ENCODE results near the gene RILPL1. TPM values are rescaled to one million over a fixed set of nuclear protein-coding genes. Genes with fewer than 3 reads are reported as not detected.

Gene RILPL1
- total RNA-seq, 1 experiment from 2014 or later, result 21.5 TPM

DNA sequence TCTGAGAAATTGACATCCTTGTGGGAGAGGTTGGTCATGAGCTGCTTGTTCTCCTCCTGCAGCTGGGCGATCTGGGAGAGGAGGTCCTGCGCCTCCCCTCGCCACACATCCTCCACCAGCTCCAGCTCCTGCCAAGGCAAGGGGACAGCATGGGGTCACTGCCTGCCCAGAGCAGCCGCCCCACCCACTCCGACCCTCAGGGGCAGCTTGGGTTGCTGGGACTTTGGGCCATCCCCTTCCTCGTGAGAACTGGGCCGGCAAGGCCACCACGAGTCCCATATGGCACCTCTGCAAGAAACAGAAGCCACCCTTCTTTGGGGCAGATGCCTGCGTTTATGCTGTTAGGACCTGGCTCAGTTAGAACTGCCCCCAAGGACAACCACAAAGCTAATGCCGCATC, 10.0 kb downstream of the RILPL1 start:
- DNase-seq (ENCODE audit: unreplicated experiment), result no peak
- BruUV-seq (replicated peaks), result no TSS peak
- Mint-ChIP-seq H3K4me1 (ENCODE audit: insufficient read depth, unreplicated experiment) (peaks cover 14% of the 10 kb centered on the region), H3K9me3 (ENCODE audit: unreplicated experiment) (no peaks in the 10 kb centered on the region), H3K4me3 (ENCODE audit: unreplicated experiment) (no peak overlapping the region), H3K36me3 (ENCODE audit: insufficient read depth, unreplicated experiment) (peaks cover 40% of the 10 kb centered on the region), H3K27ac (ENCODE audit: low read depth, unreplicated experiment) (no peak overlapping the region), H3K27me3 (ENCODE audit: insufficient read depth, unreplicated experiment) (no peaks in the 10 kb centered on the region)
- intact Hi-C loops (cut with micrococcal nuclease), result no loop called here
- POLR2A ChIA-PET, result interaction anchor here (1.4 kb wide), 1 partner anchor 9 kb away, joined by 4 read pairs; the partner anchor contains the start of gene RILPL1
- CTCF ChIA-PET, result no interaction called here
- TF ChIP-seq, protein P1, sequence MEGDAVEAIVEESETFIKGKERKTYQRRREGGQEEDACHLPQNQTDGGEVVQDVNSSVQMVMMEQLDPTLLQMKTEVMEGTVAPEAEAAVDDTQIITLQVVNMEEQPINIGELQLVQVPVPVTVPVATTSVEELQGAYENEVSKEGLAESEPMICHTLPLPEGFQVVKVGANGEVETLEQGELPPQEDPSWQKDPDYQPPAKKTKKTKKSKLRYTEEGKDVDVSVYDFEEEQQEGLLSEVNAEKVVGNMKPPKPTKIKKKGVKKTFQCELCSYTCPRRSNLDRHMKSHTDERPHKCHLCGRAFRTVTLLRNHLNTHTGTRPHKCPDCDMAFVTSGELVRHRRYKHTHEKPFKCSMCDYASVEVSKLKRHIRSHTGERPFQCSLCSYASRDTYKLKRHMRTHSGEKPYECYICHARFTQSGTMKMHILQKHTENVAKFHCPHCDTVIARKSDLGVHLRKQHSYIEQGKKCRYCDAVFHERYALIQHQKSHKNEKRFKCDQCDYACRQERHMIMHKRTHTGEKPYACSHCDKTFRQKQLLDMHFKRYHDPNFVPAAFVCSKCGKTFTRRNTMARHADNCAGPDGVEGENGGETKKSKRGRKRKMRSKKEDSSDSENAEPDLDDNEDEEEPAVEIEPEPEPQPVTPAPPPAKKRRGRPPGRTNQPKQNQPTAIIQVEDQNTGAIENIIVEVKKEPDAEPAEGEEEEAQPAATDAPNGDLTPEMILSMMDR (IDR thresholded peaks at IDR 0.05; ENCODE audit: unreplicated experiment), result no peak

DNA sequence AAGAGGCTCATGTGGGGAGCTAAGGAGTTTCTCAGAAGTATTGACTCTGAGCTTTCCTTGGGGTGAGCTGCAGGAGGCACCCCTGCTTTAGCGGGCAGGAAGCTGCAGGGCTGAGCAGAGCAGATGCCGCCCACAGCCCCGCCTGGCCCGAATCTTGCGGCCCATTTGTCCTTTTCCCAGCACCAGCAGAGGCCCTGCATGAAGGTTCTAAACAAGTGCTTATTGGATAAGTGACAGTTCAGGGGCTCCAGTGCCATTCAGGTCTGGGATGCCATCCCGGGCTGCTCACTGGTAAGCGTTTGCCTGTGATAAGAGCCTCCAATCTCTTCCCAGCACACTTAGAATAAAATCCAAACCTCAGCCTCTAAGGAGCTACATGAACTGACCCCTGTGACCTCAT, 11.4 kb downstream of the RILPL1 start:
- Mint-ChIP-seq H3K27me3 (ENCODE audit: insufficient read depth, unreplicated experiment) (no peaks in the 10 kb centered on the region), H3K4me3 (ENCODE audit: unreplicated experiment) (no peak overlapping the region), H3K36me3 (ENCODE audit: insufficient read depth, unreplicated experiment) (peaks cover 40% of the 10 kb centered on the region), H3K9me3 (ENCODE audit: unreplicated experiment) (no peaks in the 10 kb centered on the region), H3K4me1 (ENCODE audit: insufficient read depth, unreplicated experiment) (peaks cover 19% of the 10 kb centered on the region), H3K27ac (ENCODE audit: low read depth, unreplicated experiment) (no peak overlapping the region)
- ChIA-PET POLR2A (interaction anchor here (0.6 to 1.4 kb wide), 2 partner anchors 11 to 79 kb away, joined by 3 to 4 read pairs; partner anchors contain the start of gene RILPL1), CTCF (interaction anchor here (1.0 to 3.2 kb wide), 2 partner anchors 60 to 61 kb away, joined by 3 to 10 read pairs; partner anchors contain the start of gene TMED2)
- no peak for DNase-seq (ENCODE audit: unreplicated experiment)
- no TSS peak for BruUV-seq (replicated peaks)
- TF ChIP-seq, protein P1 (IDR thresholded peaks at IDR 0.05; ENCODE audit: unreplicated experiment), result no peak
- intact Hi-C loops (cut with micrococcal nuclease), result no loop called here

DNA sequence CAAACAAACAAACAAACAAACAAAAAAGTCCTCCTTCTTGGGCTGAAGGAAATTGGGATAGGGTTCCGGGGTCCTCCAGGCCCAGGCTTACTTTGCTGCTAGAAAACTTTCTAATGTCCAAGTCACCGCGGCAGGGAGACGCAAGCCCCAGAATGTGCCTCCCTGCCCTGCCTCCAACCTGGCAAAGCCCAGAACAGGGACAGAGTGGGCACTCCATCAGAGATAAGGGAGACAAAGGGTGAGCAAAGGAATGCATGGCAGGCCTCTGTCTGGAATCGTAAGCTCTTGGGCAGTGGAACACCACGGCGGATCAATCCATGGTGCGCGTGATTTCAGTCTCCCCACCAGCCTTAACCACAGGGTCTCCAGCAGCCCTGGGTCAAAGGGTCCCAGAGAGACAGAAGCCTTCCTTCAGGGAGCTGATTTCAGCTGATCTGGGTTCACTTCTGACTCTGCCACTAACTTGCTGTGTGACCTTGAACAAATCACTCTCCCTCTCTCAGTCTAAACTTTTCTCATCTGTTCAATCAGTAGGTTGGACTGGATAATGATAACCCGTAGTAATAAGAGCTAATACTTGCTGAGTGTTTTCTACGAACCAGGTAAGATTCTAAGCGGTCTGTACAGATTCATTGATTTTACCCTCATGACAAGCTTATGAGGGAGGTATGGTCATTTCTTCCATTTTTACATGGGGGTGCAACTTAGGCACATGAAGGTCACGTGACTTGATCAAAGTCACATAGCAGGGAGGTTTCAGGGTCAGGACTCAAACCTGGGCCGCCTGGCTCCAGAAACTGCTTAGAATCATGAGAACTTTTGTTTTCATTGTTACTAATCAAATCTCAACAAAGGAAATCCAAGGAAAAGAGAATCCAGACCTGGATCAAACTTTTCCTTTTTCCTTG, 12.7 kb downstream of the RILPL1 start:
- H3K36me3 Mint-ChIP-seq (ENCODE audit: insufficient read depth, unreplicated experiment), result peaks cover 46% of the 10 kb centered on the region
- no peak for DNase-seq (ENCODE audit: unreplicated experiment)
- peaks cover 19% of the 10 kb centered on the region for H3K4me1 Mint-ChIP-seq (ENCODE audit: insufficient read depth, unreplicated experiment)
- ChIA-PET CTCF (interaction anchor here (0.6 to 3.2 kb wide), 3 partner anchors 11 to 63 kb away, joined by 3 to 10 read pairs (median 6); partner anchors contain the start of gene TMED2), POLR2A (interaction anchor here (0.6 to 3.5 kb wide), 6 partner anchors 12 to 55 kb away, joined by 3 to 28 read pairs (median 4); partner anchors contain the start of gene RILPL1)
- H3K4me3 Mint-ChIP-seq (ENCODE audit: unreplicated experiment), result no peak overlapping the region
- H3K27ac Mint-ChIP-seq (ENCODE audit: low read depth, unreplicated experiment), result peak overlapping the region; percentile 74
- TF ChIP-seq, protein P1 (IDR thresholded peaks at IDR 0.05; ENCODE audit: unreplicated experiment), result no peak
- no peaks in the 10 kb centered on the region for H3K27me3 Mint-ChIP-seq (ENCODE audit: insufficient read depth, unreplicated experiment)
- no TSS peak for BruUV-seq (replicated peaks)
- intact Hi-C loops (cut with micrococcal nuclease), result no loop called here
- H3K9me3 Mint-ChIP-seq (ENCODE audit: unreplicated experiment), result no peaks in the 10 kb centered on the region

All from MCF 10A (cell line).